GM18861 (cell line): ENCODE measurements around the gene SATB2.

ENCODE experiments used
- ATAC-seq: cut with Tn5 transposase; IDR thresholded peaks from one replicate; pipeline ENCODE4 v1.9.1; 2021; ENCODE audit not compliant: unreplicated experiment

The SATB2 gene

DNA sequence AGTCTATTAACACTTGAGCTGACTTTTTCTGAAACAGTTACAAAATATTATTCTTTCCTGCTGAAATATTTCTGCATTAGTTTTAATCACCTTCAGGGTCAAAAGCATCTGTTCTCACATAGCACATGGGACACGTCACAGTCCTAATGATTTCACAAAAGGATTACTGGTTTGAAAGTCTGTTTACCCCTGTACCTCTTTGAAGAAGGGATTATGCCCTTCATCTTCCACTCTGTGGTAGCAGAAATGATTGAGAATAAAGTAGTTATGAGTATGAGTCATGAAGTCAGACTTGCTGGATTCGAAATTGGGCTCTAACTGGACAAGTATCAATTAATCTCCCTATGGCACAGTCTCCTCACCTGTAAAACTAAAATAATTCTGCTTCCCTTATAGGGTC is 121.2 kb downstream of the SATB2 start:
- no peak for ATAC-seq

DNA sequence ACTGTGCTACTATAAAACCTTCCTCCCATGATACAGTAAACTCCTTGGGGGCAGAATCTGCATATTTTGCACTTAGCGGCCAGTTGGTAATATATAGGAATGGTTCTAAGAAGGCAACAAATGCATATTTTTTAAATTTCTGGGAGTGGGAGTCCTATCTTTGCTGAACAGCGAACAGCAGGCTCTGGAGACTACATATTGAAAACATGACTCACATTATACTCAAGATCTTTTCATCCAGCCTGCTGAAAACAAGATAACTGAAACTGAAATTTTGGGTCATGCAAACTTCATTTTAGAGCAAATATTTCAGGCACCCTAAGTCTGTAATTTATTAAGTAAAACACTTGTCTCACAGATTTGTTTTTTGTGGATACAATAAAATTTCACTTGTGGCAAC is 122.2 kb downstream of the SATB2 start:
- ATAC-seq = no peak

DNA sequence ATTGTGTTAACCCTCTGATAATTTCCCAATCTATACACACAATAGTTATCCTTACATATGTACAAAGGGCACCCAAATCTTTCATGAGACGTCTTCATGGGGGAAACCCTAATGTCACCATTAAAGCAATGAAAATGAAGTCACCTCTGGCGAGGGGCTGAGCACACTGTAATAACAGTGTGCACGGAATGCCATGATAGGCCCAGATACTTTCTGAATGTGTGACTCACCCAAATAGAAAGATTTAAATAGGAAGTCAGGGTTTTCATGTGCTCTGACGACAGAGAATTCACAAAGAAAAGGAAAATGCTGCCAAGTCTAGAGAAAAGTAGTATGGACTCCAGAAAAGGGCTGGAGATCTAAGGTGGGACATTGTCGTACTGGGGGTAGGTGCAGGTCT is 128.3 kb downstream of the SATB2 start:
- no peak for ATAC-seq

DNA sequence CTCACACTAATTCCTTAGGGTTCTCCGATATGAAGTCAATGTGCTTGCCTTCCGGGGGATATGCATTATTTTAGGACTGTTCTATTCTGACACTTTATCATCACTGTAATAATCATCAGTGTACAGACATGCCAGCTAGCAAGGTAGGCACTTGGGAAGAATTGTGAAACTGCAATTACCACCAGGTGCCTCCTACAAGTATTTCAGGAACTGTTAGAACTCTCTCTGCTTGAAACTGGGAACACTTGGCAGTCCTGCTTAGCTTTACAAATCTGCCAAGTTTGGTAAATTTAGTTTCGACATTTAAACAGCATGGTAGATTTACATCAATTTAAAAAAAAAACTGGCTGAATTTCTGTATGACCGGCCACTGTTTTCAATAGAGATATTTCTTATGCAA is 128.7 kb downstream of the SATB2 start:
- ATAC-seq = no peak

DNA sequence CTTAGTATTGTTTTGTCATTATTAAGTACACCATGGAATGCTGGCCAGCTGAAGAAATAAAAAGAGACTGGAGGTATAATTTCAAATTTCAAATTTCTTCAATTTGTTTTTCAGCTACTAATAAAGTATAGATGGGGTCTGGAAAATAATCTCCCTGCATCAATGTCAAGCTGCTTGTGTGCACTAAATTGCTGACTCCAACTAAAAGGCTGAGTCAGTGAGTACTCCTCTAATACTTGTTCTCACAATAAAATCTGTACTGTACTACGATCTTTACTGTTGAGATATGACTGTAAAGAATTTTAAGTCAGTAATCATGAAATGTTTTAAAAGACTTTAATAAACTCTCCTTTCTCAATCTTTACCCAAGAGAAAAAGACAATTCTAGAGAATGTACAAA is 131.9 kb downstream of the SATB2 start:
- no peak for ATAC-seq

DNA sequence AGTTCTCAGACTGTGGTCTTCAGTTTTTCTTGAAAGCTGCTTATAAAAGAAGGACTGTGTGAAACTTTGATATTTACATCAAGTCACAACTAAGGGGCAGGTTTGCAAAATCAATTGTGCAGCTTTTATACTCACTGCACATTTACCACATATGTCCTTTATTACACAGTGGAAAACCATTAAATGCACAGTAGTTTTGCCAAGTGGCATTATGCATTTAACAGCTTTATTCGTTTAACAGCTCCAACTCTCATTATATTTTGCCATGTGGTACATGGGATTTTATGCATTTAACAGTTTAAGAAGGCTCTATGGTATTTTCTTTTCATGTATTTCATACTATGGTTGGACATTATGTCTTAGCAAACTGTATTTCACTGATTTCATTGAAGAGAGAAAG is 135.6 kb downstream of the SATB2 start:
- ATAC-seq = no peak

DNA sequence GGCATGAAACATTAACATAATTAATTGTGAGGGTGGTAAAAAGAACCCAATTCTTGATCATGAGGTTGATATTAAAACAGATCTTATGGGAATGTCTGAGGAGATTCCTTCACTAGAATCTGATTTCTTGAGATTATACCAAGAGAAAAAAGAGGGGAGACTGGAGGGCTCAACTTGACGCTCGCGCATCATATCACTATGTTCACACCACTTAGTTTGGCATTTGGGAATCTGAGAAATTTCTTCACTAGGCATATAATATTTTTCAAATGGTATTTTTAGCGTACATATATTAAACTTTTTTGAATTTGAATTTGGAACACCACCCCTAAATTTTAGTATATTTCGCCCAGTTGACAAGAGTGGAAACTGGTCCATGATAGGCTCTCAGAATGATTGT is 140.1 kb downstream of the SATB2 start:
- ATAC-seq = no peak

DNA sequence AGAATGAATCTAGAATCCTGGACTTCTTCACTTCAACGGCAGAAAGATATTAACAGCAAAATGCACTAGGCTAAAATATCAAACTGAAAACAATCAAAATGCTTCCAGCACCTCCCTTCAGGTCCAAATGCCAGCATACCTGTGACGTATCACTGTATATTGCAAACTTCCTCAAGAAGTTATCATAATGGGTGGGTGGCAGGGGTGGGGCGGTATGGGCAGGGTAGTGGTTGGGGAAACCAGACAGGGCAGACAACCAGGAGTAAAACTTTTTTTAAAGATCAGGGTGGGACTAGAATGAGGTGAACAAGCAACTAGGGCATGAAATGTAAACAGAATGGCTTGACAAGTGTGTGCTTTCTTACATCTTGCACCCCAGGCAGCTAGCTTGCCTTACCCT is 140.9 kb downstream of the SATB2 start:
- ATAC-seq = no peak

DNA sequence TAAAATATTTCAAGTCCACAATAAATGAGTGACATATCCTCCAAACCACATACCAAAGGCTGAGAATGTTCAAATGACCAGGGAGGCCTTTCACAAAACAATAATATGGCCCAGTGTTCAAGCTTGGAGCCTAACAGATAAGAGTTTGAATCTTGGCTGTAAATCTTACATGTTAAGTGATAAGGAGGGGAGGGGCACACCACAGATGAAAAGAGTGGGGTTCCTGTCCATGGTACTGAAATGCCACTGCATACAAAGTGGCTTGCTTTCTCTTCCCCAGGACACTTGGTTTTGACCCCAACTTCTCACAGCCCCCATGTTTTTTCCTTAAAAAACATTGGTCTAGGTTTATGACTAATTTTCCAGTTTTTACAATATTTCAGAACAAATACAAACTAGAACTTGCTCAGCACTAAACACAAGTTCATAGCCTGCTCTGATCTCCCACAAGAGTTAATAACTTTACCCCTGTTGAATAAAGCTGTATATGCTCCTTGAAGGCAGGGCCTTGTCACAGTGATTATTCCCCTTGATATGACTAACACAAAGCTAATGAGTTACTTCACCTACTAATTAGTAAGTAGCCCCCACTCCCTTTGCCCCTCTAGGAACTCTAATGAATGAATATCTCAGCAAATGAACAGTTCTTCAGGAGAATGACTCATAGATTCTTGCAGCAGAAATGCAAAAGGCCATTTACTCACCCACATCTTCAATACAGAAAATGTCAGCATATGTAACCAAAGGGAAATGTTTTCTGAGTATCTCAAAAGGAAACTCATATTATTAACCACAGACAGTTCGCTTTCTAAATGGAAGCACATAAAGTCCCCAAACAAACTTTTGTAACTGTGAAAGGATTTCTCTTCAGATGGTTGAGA is 142.2 kb downstream of the SATB2 start:
- ATAC-seq = no peak

DNA sequence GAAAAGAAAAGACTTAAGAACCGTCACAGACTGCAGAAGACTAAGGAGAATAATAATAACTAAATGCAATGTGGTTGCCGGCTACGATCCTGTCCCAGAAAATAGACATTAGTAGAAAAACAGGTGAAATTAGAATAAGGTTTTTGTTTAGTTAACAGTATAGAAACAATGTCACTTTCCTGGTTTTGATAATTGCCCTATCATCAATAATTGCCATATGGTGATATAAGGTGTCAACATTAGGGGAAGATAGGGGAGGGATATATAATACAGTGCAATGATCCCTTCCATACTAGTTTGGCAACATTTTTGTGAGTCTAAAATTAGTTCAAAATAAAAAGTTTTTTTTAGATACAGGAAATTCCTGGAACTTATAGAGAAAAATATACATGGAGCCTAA is 144.8 kb downstream of the SATB2 start:
- no peak for ATAC-seq

DNA sequence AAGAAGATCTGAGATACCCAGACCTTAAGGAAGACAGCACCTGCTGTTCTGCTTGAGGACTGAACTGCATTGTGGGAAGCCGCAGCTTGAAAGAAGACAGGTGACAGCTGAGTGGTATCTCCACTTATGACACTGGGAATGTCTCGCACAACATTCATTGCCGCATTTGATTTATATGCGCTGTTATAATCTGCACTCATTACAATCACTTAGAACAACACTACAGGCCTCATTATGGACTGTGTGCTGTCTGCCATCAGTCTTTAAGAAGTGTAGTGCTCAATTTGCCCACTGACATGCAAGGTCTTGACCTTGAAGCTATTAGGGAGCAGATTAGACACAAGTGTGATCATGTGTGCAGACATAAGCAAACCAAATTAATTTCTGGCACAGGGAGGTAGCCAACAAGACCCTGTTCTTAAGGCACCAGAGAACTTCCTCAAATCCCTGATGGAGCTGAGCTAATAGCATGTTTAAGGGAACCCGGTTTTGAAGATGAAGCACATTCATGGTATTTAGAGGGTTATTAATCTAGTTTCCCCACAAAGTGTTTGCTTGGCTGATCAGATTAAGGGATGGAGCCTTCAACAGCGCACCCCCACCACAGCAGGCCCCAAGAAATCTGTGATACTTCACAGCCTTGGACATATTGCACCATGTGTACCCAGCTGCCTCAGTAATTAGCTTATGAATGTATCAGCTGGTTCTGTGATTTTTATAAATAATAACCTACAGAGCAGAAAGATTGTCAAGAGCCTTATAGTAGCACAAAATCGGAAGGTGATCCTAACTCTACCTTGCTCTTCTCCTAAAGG is 146.8 kb downstream of the SATB2 start:
- ATAC-seq = no peak

DNA sequence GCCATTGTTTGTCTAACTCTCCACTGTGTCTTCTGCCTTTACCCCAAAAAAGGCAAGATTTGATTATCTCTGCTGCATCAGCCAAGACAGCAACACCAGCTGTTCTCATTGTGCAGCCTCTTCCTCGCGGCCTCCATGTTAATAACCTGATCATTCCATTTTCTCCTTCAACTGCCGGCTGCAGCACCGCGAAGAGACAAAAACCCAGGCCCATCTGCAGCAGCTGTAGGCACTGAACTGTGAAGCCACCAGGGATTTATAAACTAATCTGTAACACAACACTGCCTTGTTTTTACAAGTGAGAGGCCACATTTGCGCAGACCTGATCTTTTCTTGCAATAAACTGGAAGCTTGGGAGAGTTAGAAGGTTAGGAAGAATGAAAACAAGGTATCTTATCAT is 147.8 kb downstream of the SATB2 start:
- ATAC-seq = no peak

DNA sequence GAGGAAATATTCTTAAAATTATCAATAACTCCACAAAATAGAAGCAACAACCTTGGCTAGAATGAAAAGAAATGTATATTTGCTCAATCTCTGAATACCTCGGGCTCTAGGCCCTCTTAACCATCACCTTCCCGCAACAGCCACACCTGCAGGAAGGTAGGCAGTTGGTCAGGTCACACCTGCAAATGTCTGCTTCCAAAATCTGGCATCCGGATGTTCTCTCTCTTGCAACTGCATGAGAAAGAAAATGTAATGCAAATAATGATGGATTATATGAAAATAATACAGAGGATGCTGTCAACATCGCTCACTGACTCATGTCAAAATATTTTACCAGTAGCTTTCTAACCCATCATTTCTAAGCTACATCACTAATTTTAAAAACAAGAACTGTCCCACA is 148.3 kb downstream of the SATB2 start:
- no peak for ATAC-seq

DNA sequence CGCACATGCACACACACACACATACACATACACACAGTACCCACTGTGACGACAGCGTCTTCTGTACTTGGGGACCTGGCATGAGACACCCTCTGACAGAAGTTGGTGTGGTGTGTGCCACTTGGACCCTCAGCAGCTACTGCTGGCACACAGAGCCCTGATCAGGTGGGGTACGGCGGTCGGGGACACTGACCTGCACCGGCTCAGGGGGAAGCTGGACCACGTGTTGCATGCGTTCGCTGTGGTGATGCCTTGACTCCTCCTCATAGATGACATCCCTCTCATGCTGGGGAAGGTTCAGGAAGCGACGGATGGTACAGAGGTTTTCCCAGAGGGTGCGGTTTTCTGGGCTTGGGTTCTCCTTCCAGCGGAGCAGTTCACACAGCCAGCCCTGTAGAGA is 149.2 kb downstream of the SATB2 start:
- ATAC-seq = no peak

DNA sequence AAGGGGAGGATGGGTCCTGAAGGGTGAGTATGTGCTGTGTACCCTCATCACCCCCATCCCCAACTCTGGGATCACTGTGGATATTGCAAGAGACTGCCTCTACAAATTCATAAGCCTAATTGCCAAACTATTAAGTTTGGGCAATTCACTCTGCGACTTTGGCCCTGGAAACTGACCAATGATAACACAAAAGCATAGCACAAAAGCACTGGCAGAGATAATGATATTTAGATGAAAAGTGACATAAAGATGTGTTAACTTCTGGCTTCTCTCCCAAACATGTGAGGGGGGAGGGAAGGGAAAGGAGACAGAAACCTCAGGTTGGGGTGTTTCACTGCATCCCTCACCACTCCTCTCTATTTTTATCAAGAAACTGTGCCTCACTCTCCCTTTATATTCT is 150.3 kb downstream of the SATB2 start:
- ATAC-seq = no peak

DNA sequence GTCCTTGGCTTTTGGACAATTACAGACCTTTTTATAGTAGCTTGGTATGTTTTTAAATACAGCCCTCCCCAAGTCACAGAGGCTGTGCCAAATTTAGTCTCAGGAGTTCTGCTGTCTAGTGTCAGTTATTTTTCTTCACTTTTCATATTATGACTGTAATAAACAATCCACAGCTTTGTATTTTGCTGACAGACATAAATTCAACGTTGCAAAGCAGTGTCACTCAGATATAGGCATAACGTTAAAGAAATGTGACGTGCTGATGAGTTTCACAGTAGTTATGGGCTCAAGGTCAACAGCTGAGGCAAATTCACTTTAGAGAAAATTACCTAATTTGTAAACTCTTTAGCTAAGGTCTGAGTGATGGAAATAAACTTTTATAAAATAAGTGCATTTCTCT is 151.6 kb downstream of the SATB2 start:
- ATAC-seq = no peak

DNA sequence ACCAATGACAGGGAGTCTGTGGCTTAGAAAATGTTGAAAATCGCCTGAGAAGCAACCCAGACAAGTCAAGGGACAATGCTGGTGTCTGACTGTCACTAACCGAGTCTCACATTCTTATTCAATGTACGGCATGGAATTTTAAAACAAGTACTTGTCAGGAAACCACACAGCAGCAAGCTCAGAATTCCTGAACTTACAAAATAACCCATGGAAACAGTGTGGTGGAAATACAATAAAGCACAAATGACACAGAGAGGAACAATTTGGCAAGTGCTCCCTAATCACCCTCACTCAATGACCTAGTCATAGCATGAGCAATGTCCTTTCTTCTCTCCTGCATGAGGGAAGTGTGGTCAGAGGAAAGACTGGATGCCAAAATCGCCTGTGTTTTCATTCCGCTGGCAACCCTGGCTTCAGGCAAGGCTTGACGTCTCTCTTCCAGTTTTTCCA is 154.0 kb downstream of the SATB2 start:
- no peak for ATAC-seq

DNA sequence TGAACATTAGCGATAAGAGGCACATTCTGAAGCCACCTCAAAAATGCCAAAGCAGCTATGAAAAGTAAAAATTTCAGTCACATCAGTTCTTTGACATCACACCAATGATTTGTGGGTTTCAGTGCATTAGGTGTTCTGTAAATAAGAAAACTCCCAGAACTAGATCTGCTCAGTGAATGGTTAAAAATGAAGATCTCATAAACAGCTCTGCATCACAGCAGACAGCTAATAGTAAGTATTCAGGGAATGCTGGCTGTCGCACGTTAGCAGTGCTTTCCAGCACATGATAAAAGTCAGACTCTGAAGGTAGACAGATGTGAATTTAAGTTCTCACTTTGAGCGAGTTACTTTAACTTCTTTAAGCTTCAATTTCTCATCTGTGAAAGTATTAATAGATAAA is 154.9 kb downstream of the SATB2 start:
- no peak for ATAC-seq

DNA sequence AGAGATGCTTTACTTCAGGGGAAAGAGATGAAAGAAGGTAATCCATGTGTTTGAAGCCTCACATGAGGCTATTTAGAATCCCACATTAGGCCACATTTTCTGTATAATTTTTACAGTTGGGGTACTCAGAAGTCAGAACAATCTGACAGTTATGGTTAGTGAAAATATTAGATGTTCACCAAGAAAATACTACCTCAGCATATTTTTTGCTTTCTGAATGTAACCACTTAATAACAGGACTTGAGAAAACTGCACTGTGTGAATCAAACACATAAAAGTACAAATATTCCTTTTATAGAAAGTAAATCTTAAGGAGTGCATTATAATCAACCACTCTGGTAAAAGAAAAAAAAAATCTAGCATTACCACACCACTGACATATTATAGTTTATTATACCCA is 169.3 kb downstream of the SATB2 start:
- no peak for ATAC-seq

DNA sequence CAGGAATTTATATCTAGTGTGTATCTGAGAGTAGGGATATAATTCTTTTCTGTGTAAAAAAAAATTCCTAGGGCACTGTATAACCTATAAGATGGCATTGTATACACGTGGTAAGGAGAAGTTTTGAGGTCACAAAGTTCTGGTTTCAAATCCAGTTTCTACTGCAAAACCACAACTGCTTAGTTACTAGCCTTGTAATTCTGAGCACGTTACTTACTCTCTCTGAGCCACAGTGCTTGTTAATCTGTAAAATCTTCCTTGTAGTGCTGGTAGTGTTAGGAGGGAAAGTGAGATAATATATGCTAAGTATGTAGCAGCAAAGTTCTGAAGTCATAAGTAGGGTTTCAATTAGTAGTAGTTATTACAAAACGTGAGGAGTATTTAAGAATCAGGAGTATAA is 175.4 kb downstream of the SATB2 start:
- no peak for ATAC-seq

DNA sequence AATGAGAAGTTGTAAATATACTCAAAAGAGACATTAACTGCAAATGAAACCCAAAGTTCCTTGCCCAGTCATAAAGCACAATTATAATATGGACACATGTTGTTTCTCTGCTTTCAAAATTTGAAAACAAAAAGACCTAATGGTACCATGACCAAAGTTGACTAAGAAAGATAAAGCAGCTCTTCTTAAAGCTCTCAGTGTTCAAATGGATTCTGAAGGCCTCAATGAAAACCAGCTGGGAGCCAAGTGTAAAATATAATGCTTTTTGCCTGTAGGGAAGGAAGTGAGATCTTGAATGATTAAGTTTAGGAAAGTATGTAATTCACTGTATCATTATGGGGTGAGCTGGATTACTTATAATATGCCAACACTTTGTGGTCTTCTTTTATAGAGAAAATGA is 178.6 kb downstream of the SATB2 start:
- ATAC-seq = no peak

DNA sequence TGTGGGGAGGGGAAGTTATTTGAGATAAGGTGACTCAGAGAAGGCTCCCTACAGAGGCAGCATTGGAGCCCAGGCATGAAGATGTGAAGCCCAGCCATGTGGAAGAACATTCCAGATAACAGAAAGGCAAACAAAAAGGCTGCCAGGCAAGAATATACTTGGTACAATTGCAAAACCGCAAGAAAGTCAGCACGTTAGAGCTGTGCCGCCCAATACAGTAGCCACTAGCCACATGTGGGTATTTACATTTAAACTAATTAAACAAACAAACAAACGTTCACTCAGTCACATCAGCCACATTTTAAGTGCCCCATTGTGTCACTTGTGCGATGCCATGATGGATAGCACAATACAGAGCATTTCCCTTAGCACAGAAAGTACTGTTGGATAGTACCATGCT is 179.6 kb downstream of the SATB2 start:
- no peak for ATAC-seq
